ENCODE data around the gene DLL3. TPM values are rescaled to one million over a fixed set of nuclear protein-coding genes. Genes with fewer than 3 reads are reported as not detected.

DLL3 gene
- total RNA-seq = 0.23 and 1.2 TPM in 2 replicates

GRCh38 chr19:39498798-39499642 lies at the start of gene DLL3:
TSS of gene DLL3 (plus strand) at chr19:39498947. CDS start at chr19:39498975, 28 bp downstream.

GRCh38 chr19:39480337-39481228 lies 18.2 kb upstream of the DLL3 start, which contains the start of gene TIMM50:
TSS of gene TIMM50 (plus strand) at chr19:39480838. CDS start at chr19:39480854, 16 bp downstream.

GRCh38 chr19:39514840-39515550 lies 16.2 kb downstream of the DLL3 start, which contains the start of gene SELENOV:
TSS of gene SELENOV (plus strand) at chr19:39515139. CDS start at chr19:39515213, 74 bp downstream.

GRCh38 chr19:39532233-39533002 lies 33.7 kb downstream of the DLL3 start, which contains the start of gene EID2B:
TSS of gene EID2B (minus strand) at chr19:39532852. CDS start at chr19:39532802, 50 bp downstream.

GRCh38 chr19:39539518-39540332 lies 41.0 kb downstream of the DLL3 start, which contains the start of gene EID2:
TSS of gene EID2 (minus strand) at chr19:39540161. CDS start at chr19:39540079, 82 bp downstream.

Other genes with a start within 250 kb of the DLL3 start
- gene IFNL2, start 230.6 kb upstream of the DLL3 start, total RNA-seq = not detected in 2 replicates
- gene IFNL1, start 202.5 kb upstream of the DLL3 start, total RNA-seq = not detected in 2 replicates
- gene LRFN1, start 178.1 kb upstream of the DLL3 start, total RNA-seq = 0.34 and 0.82 TPM in 2 replicates
- 1.4 TPM in 1 of 2 replicates, not detected in the other for gene GMFG, start 162.9 kb upstream of the DLL3 start, total RNA-seq
- gene SAMD4B, start 156.5 kb upstream of the DLL3 start, total RNA-seq = 54.0 and 68.6 TPM in 2 replicates
- gene PAF1, start 107.8 kb upstream of the DLL3 start, total RNA-seq = 25.4 and 32.8 TPM in 2 replicates
- gene MED29, start 107.6 kb upstream of the DLL3 start, total RNA-seq = 23.7 and 33.6 TPM in 2 replicates
- gene ZFP36, start 92.1 kb upstream of the DLL3 start, total RNA-seq = 100 and 116 TPM in 2 replicates
- 18.3 and 29.1 TPM in 2 replicates for gene PLEKHG2, start 86.3 kb upstream of the DLL3 start, total RNA-seq
- 2,259 and 2,454 TPM in 2 replicates for gene RPS16, start 63.0 kb upstream of the DLL3 start, total RNA-seq
- 66.2 and 68.4 TPM in 2 replicates for gene SUPT5H, start 53.4 kb upstream of the DLL3 start, total RNA-seq
- 49.8 and 59.7 TPM in 2 replicates for gene TIMM50, start 18.1 kb upstream of the DLL3 start, total RNA-seq
- not detected in 2 replicates for gene SELENOV, start 16.2 kb downstream of the DLL3 start, total RNA-seq
- gene EID2B, start 33.9 kb downstream of the DLL3 start, total RNA-seq = 1.0 and 2.2 TPM in 2 replicates
- 9.4 and 17.2 TPM in 2 replicates for gene EID2, start 41.2 kb downstream of the DLL3 start, total RNA-seq
- gene LGALS13, start 103.6 kb downstream of the DLL3 start, total RNA-seq = not detected in 2 replicates
- gene LGALS16, start 157.0 kb downstream of the DLL3 start, total RNA-seq = not detected in 2 replicates
- gene LGALS14, start 205.5 kb downstream of the DLL3 start, total RNA-seq = not detected in 2 replicates
- gene CLC, start 239.1 kb downstream of the DLL3 start, total RNA-seq = not detected in 2 replicates

Measured in pericardium fibroblast (primary cell).